Heart right ventricle (tissue), 16 donors: ENCODE data around the gene NSG1. TPM values are rescaled to one million over a fixed set of nuclear protein-coding genes. Genes with fewer than 3 reads are reported as not detected.

Source experiments
- ATAC-seq, 8 donors: fragments of 200-7000 bp; cut with Tn5 transposase; one replicate each; pipeline ENCODE4 v1.9.1; 2020; ENCODE audit warnings: mild to moderate bottlenecking in 8 of 8, moderate library complexity in 8 of 8, moderate number of reproducible peaks in 1 of 8
- DNase-seq, 2 donors: peaks; one replicate each; pipeline ENCODE4 v3.0.0-alpha.2; 2020
- H3K27ac ChIP-seq, 10 donors: fragments of 200-600 bp; sonication (generic) in 2 of 10; one replicate each; pipeline versions ENCODE4 v1.5.0 to v1.8.0; 2020 to 2022; ENCODE audit warnings: mild to moderate bottlenecking in 3 of 10
- H3K27me3 ChIP-seq, 7 donors: fragments of 200-600 bp; one replicate each; pipeline ENCODE4 v1.8.0; 2021 to 2022; ENCODE audit warnings: mild to moderate bottlenecking in 2 of 7
- H3K36me3 ChIP-seq, 9 donors: fragments of 200-600 bp; sonication (generic) in 1 of 9; one replicate each; pipeline versions ENCODE4 v1.5.0 to v1.8.0; 2020 to 2022; ENCODE audit warnings: mild to moderate bottlenecking in 2 of 9
- H3K4me1 ChIP-seq, 9 donors: fragments of 200-600 bp; sonication (generic) in 1 of 9; one replicate each; pipeline versions ENCODE4 v1.5.0 to v1.8.0; 2020 to 2022; ENCODE audit warnings: mild to moderate bottlenecking in 4 of 9
- H3K4me3 ChIP-seq, 10 donors: fragments of 200-600 bp; sonication (generic) in 2 of 10; one replicate each; pipeline versions ENCODE4 v1.5.0 to v1.8.0; 2020 to 2022; ENCODE audit warnings: mild to moderate bottlenecking in 7 of 10, moderate library complexity in 2 of 10
- H3K9me3 ChIP-seq, 11 donors: fragments of 200-600 bp in 10 of 11; sonication (generic) in 2 of 11; one replicate each; pipeline versions ENCODE4 v1.5.0 to v1.8.0; 2013 to 2022; ENCODE audit warnings: mild to moderate bottlenecking in 2 of 11, control low read depth in 1 of 11, moderate library complexity in 1 of 11
- WGBS, 2 donors: extraction: QIAGEN DNeasy Blood & Tissue Kit; methylation state at CpG; one replicate each; pipeline ENCODE4 v1.1.7; 2013; ENCODE audit warnings: inconsistent platforms in 1 of 2; 5-methylcytosine and 5-hydroxymethylcytosine counted together
- intact Hi-C, 10 donors: fragments of 100-400 bp; cut with DNase I; formaldehyde crosslinking; loops; one replicate each; pipeline versions ENCODE4 v1.11.1 to v1.14.2; 2022
- polyA plus RNA-seq, 2 donors: library from polyadenylated mRNA; stranded (reverse); fragments of 200-250 nt; gene quantifications; one replicate each; pipeline ENCODE4 v1.2.3, GENCODE V29; 2013
- total RNA-seq, 10 donors: library from RNA; stranded (reverse); fragmentation: NEBNext Ultra II Directional in 3 of 10; extraction: Animal tissue kit (Norgen Biotek cat#: 25700) in 3 of 10; gene quantifications; one replicate each; pipeline versions ENCODE4 v1.2.1 to v1.2.4, GENCODE V29; 2021 to 2023
- TF ChIP-seq, protein P1 (sequence below), 9 donors: fragments of 200-600 bp; sonication (generic) in 2 of 9; IDR thresholded peaks; one replicate each; pipeline versions ENCODE4 v1.5.0 to v1.8.0; 2021 to 2022; ENCODE audit warnings: antibody characterized with exemption in 9 of 9, mild to moderate bottlenecking in 5 of 9, moderate library complexity in 1 of 9
- donor health status: Arrhythmogenic right ventricular cardiomyopathy.
- donor health status: ischemic (EF 13 %, LVEDD 7.1; RV severe dilation, severe dysfunction).
- donor health status: healthy with polysubstance abuse.
- donor health status: DM: no; HTN: yes; CAD: no.
- donor health status: DM: no; HTN: no; CAD: no.
- donor health status: ischemic (EF 25% LVEDD 6.9; RV normal size, moderate dysfunction).
- donor health status: ischemic (EF 25% LVEDD 5.7; RV mildly dilated, moderate dysfunction).
- donor health status: healthy.
- donor health status: DM: yes; HTN: yes; CAD: no.
- donor health status: Ischemic cardiomyopathy.
- donor health status: ischemic (EF 35%, LVEDD 5.7; RV mildly dilated, moderate dysfunction).
- donor health status: nonischemic (EF 11% LVEDD 7.7; RV severe dilation, severe dysfunction).
- donor health status: DM: yes; HTN: yes; CAD: no.
- donor health status: PGD.
- donor health status: ischemic (EF 29% LVEDD 5.4; RV normal size, mild dysfunction).
- donor health status: nonischemic (EF 23%, LVEDD 6.1; RV moderate dilation, normal function).

NSG1 gene
- total and polyA plus RNA-seq, 12 donors = 1.4 to 10.5 (median 3.4) TPM

GRCh38 chr4:4364486-4365208 is 22.3 kb upstream of the NSG1 start:
- H3K27me3 ChIP-seq = peaks cover 0 to 36% (median under 1%) of the 10 kb centered on the region in 7 donors
- DNase-seq (no peak), ATAC-seq (no peak)
- H3K4me3 ChIP-seq = no peak overlapping the region
- H3K27ac ChIP-seq = no peak overlapping the region
- peaks cover 0 to 13% (median 0%) of the 10 kb centered on the region in 11 donors for H3K9me3 ChIP-seq
- TF ChIP-seq, protein P1, sequence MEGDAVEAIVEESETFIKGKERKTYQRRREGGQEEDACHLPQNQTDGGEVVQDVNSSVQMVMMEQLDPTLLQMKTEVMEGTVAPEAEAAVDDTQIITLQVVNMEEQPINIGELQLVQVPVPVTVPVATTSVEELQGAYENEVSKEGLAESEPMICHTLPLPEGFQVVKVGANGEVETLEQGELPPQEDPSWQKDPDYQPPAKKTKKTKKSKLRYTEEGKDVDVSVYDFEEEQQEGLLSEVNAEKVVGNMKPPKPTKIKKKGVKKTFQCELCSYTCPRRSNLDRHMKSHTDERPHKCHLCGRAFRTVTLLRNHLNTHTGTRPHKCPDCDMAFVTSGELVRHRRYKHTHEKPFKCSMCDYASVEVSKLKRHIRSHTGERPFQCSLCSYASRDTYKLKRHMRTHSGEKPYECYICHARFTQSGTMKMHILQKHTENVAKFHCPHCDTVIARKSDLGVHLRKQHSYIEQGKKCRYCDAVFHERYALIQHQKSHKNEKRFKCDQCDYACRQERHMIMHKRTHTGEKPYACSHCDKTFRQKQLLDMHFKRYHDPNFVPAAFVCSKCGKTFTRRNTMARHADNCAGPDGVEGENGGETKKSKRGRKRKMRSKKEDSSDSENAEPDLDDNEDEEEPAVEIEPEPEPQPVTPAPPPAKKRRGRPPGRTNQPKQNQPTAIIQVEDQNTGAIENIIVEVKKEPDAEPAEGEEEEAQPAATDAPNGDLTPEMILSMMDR (IDR thresholded peaks at IDR 0.05) = no peak
- intact Hi-C loops = no loop called here
- no peaks in the 10 kb centered on the region for H3K36me3 ChIP-seq
- no peaks in the 10 kb centered on the region for H3K4me1 ChIP-seq
- 78% methylated on average over 9 of the region's 9 CpGs for WGBS, 2 donors

GRCh38 chr4:4368809-4369580 is 17.9 kb upstream of the NSG1 start:
- H3K4me1 ChIP-seq = no peaks in the 10 kb centered on the region
- H3K36me3 ChIP-seq = no peaks in the 10 kb centered on the region
- 67 to 71% methylated on average over 11 of the region's 11 CpGs for WGBS, 2 donors
- peaks cover 0 to 13% (median 0%) of the 10 kb centered on the region in 11 donors for H3K9me3 ChIP-seq
- TF ChIP-seq, protein P1 (IDR thresholded peaks at IDR 0.05) = no peak
- H3K27ac ChIP-seq = no peak overlapping the region
- H3K27me3 ChIP-seq = peaks cover 0 to 14% (median 0%) of the 10 kb centered on the region in 7 donors
- ATAC-seq (no peak), DNase-seq (no peak)
- H3K4me3 ChIP-seq = no peak overlapping the region
- intact Hi-C loops = no loop called here

DNA sequence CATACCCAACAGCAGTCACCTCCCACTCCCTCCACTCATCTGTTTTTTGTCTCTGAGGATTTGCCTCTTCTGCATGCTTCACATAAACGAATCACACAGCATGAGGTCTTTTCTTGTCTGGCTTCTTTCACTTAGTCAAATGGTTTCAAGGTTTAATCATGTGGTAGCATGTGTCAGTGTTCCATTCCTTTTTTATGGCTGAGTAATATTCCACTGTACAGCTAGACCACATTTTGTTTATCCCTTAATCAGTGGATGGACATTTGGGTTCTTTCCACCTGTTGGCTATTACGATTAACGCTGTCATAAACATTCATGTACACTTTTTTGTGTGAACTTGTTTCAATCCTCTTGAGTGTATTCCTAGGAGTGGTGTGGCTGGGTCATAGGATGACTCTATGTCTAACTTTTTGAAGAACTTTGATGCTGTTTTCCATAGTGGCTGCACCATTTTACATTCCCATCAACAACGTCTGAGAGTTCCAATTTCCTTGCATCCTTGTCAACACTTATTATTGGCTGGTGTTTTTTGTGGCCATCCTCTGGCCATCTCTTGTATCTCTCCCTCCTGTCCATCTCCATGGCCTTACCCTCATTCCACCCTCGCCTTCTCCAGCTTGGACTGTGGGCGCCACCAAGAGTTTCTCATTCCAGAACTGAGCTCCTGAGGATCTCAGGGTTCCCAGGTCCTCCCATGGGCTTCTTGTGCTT is 12.4 kb upstream of the NSG1 start:
- WGBS, 2 donors = 77 to 78% methylated on average over 6 of the region's 6 CpGs

More for the DNA sequence above, 12.4 kb upstream of the NSG1 start:
- no peaks in the 10 kb centered on the region for H3K36me3 ChIP-seq
- intact Hi-C loops = no loop called here
- H3K9me3 ChIP-seq = peaks cover 0 to 7% (median 0%) of the 10 kb centered on the region in 11 donors
- no peaks in the 10 kb centered on the region for H3K4me1 ChIP-seq
- peaks cover 0 to 16% (median 0%) of the 10 kb centered on the region in 7 donors for H3K27me3 ChIP-seq
- no peak overlapping the region for H3K4me3 ChIP-seq
- H3K27ac ChIP-seq = no peak overlapping the region
- DNase-seq (no peak), ATAC-seq (no peak)
- TF ChIP-seq, protein P1 (IDR thresholded peaks at IDR 0.05) = no peak
